GM21717 (cell line): ENCODE data around the gene CTNNBL1.
"Not testable (repeated sequence)": the region's sequence is repeated elsewhere in the genome, so short reads cannot be mapped to it uniquely, and the experiment has no call there.

Source experiments
- ATAC-seq: cut with Tn5 transposase; IDR thresholded peaks from one replicate; pipeline ENCODE4 v1.9.1; 2021; ENCODE audit warnings: mild to moderate bottlenecking, moderate library complexity; ENCODE audit not compliant: unreplicated experiment

CTNNBL1 gene

GRCh38 chr20:37704955-37705354, 11.1 kb downstream of the CTNNBL1 start:
- ATAC-seq, result no peak

GRCh38 chr20:37706298-37706697, 12.5 kb downstream of the CTNNBL1 start:
- no peak for ATAC-seq

- ATAC-seq, result no peak
Observed at GRCh38 chr20:37711001-37711400, 17.2 kb downstream of the CTNNBL1 start.

- ATAC-seq, result no peak
Observed at GRCh38 chr20:37711994-37712964, 18.4 kb downstream of the CTNNBL1 start.

- no peak for ATAC-seq
Observed at GRCh38 chr20:37713396-37713795, 19.6 kb downstream of the CTNNBL1 start.

GRCh38 chr20:37714978-37715672, 21.3 kb downstream of the CTNNBL1 start:
- ATAC-seq, result no peak

- no peak for ATAC-seq
Observed at GRCh38 chr20:37721751-37722150, 27.9 kb downstream of the CTNNBL1 start.

GRCh38 chr20:37722312-37722711, 28.5 kb downstream of the CTNNBL1 start:
- not testable (repeated sequence) for ATAC-seq

GRCh38 chr20:37723668-37724067, 29.8 kb downstream of the CTNNBL1 start:
- no peak for ATAC-seq

GRCh38 chr20:37725165-37725564, 31.3 kb downstream of the CTNNBL1 start:
- ATAC-seq, result no peak

GRCh38 chr20:37725855-37726254, 32.0 kb downstream of the CTNNBL1 start:
- no peak for ATAC-seq

GRCh38 chr20:37726321-37726720, 32.5 kb downstream of the CTNNBL1 start:
- no peak for ATAC-seq

- ATAC-seq, result no peak
Observed at GRCh38 chr20:37726971-37727956, 33.4 kb downstream of the CTNNBL1 start.

- ATAC-seq, result no peak
Observed at GRCh38 chr20:37727957-37728634, 34.3 kb downstream of the CTNNBL1 start.

- ATAC-seq, result no peak
Observed at GRCh38 chr20:37728635-37728983, 34.8 kb downstream of the CTNNBL1 start.

- ATAC-seq, result no peak
Observed at GRCh38 chr20:37729452-37729851, 35.6 kb downstream of the CTNNBL1 start.

- ATAC-seq, result no peak
Observed at GRCh38 chr20:37729909-37730308, 36.1 kb downstream of the CTNNBL1 start.

GRCh38 chr20:37733416-37733815, 39.6 kb downstream of the CTNNBL1 start:
- no peak for ATAC-seq

GRCh38 chr20:37734228-37734985, 40.6 kb downstream of the CTNNBL1 start:
- ATAC-seq, result no peak

GRCh38 chr20:37735541-37735940, 41.7 kb downstream of the CTNNBL1 start:
- no peak for ATAC-seq
